A204.1 (cell line): ENCODE measurements around the gene FAM124B.
"Not testable (repeated sequence)": the region's sequence is repeated elsewhere in the genome, so short reads cannot be mapped to it uniquely, and the experiment has no call there.

Experiments
- FAIRE-seq: peaks from 2 replicates; lab custom pipeline; 2012; peaks lifted over from hg19 to GRCh38; lab: Jason Lieb, UNC

Gene FAM124B

GRCh38 chr2:224413381-224413780, 11.5 kb upstream of the FAM124B start:
- FAIRE-seq = no peak

GRCh38 chr2:224412141-224413015, 10.5 kb upstream of the FAM124B start:
- FAIRE-seq = no peak

- FAIRE-seq = no peak
Observed at GRCh38 chr2:224410946-224411561, 9.1 kb upstream of the FAM124B start.

- FAIRE-seq = no peak
Observed at GRCh38 chr2:224408676-224409075, 6.8 kb upstream of the FAM124B start.

- FAIRE-seq = no peak
Observed at GRCh38 chr2:224407241-224407701, 5.4 kb upstream of the FAM124B start.

GRCh38 chr2:224405841-224406370, 4.0 kb upstream of the FAM124B start:
- FAIRE-seq = no peak

- no peak for FAIRE-seq
Observed at GRCh38 chr2:224405412-224405811, 3.5 kb upstream of the FAM124B start.

- FAIRE-seq = no peak
Observed at GRCh38 chr2:224404796-224405195, 2.9 kb upstream of the FAM124B start.

GRCh38 chr2:224403657-224404056, 1.8 kb upstream of the FAM124B start:
- FAIRE-seq = no peak

GRCh38 chr2:224400886-224401632, 848 bp downstream of the FAM124B start:
- no peak for FAIRE-seq

GRCh38 chr2:224400174-224400810, 1.6 kb downstream of the FAM124B start:
- FAIRE-seq = no peak

GRCh38 chr2:224398289-224398688, 3.6 kb downstream of the FAM124B start:
- no peak for FAIRE-seq

- FAIRE-seq = not testable (repeated sequence)
Observed at GRCh38 chr2:224397100-224397499, 4.8 kb downstream of the FAM124B start.

- no peak for FAIRE-seq
Observed at GRCh38 chr2:224395620-224396390, 6.1 kb downstream of the FAM124B start.

- no peak for FAIRE-seq
Observed at GRCh38 chr2:224393157-224393872, 8.6 kb downstream of the FAM124B start.

- no peak for FAIRE-seq
Observed at GRCh38 chr2:224392545-224392944, 9.4 kb downstream of the FAM124B start.

GRCh38 chr2:224389317-224389716, 12.6 kb downstream of the FAM124B start:
- FAIRE-seq = no peak

- FAIRE-seq = no peak
Observed at GRCh38 chr2:224386876-224387275, 15.0 kb downstream of the FAM124B start.

- no peak for FAIRE-seq
Observed at GRCh38 chr2:224382973-224383555, 18.8 kb downstream of the FAM124B start.

GRCh38 chr2:224382280-224382647, 19.6 kb downstream of the FAM124B start:
- FAIRE-seq = not testable (repeated sequence)
